Panc1 (cell line): ENCODE data around the gene ZNF446. TPM values are rescaled to one million over a fixed set of nuclear protein-coding genes. Genes with fewer than 3 reads are reported as not detected.
A peak's percentile ranks its signal among the peaks of the same experiment; 100 is the strongest.

Experiments
- ATAC-seq: fragments of 200-7000 bp; cut with Tn5 transposase; 2 replicates; pipeline ENCODE4 v1.9.1; 2020; ENCODE audit warnings: mild to moderate bottlenecking, moderate library complexity
- BruUV-seq: library from RNA; stranded (reverse); fragments of 400-500 nt; replicated peaks from 2 replicates; lab custom pipeline; 2021; lab: Mats Ljungman, UMichigan
- CTCF ChIA-PET: fragments of 300-600 bp; sonication (Branson Sonifier 250); formaldehyde crosslinking; loops from one replicate; lab custom pipeline; 2022; ENCODE audit warnings: antibody characterized with exemption; lab: Charles Lee
- POLR2A ChIA-PET: fragments of 300-600 bp; sonication (Branson Sonifier 250); formaldehyde crosslinking; loops from one replicate; lab custom pipeline; 2022; ENCODE audit warnings: antibody characterized with exemption; lab: Charles Lee
- DNase-seq: peaks from one replicate; pipeline ENCODE4 v3.0.0-alpha.2; 2010; ENCODE audit warnings: low read depth, low spot score
- H3K27ac ChIP-seq: 2 replicates; pipeline ENCODE4 v1.5.1; 2011; ENCODE audit warnings: mild to moderate bottlenecking, low read length, inconsistent platforms
- H3K27me3 ChIP-seq: fragments of 200-500 bp; sonication (Bioruptor generic); 2 replicates; pipeline ENCODE4 v1.6.0; 2014; ENCODE audit warnings: low read length, inconsistent platforms; ENCODE audit not compliant: control insufficient read depth, insufficient read depth
- H3K36me3 ChIP-seq: fragments of 200-500 bp; sonication (Bioruptor generic); 2 replicates; pipeline ENCODE4 v1.5.1; 2014; ENCODE audit warnings: inconsistent platforms, mild to moderate bottlenecking, low read length, moderate library complexity; ENCODE audit not compliant: control insufficient read depth, insufficient read depth
- H3K4me1 ChIP-seq: 2 replicates; pipeline ENCODE4 v1.5.1; 2011; ENCODE audit warnings: inconsistent platforms, mild to moderate bottlenecking, low read length, moderate library complexity; ENCODE audit not compliant: control insufficient read depth, insufficient read depth
- H3K4me3 ChIP-seq, 2 experiments: 2 replicates each; pipeline ENCODE4 v1.5.1; 2011 to 2012; ENCODE audit warnings: low read depth in 2 of 2, low read length in 2 of 2, mild to moderate bottlenecking in 2 of 2, inconsistent platforms in 1 of 2, moderate library complexity in 1 of 2
- H3K9me3 ChIP-seq: fragments of 200-500 bp; sonication (Bioruptor generic); 2 replicates; pipeline ENCODE4 v1.5.1; 2014; ENCODE audit warnings: low read depth, mild to moderate bottlenecking, inconsistent platforms, low read length, moderate library complexity; ENCODE audit not compliant: control insufficient read depth, insufficient read depth
- POLR2AphosphoS5 ChIP-seq: IDR thresholded peaks from 2 replicates; pipeline ENCODE4 v1.6.1; 2012; ENCODE audit warnings: mild to moderate bottlenecking, low read depth, low read length, moderate library complexity
- SIN3A ChIP-seq: IDR thresholded peaks from 2 replicates; pipeline ENCODE4 v1.6.1; 2012; ENCODE audit warnings: low read depth, mild to moderate bottlenecking, low read length, moderate library complexity, borderline replicate concordance; ENCODE audit not compliant: insufficient read depth
- TCF7L2 ChIP-seq: IDR thresholded peaks from 2 replicates; pipeline ENCODE4 v1.6.1; 2011; ENCODE audit warnings: mild to moderate bottlenecking, low read depth, low read length, inconsistent platforms
- in situ Hi-C: cut with HindIII; loops from 2 replicates; pipeline ENCODE4 v1.10.0; 2016; ENCODE audit warnings: low sequenced_read_pairs, low pct_unique_long_range_greater_than_20kb
- intact Hi-C: fragments of 100-400 bp; cut with micrococcal nuclease; formaldehyde crosslinking; loops from one replicate; pipeline ENCODE4 v1.10.0; 2022; ENCODE audit not compliant: unreplicated experiment
- total RNA-seq: library from RNA; stranded (reverse); gene quantifications from one replicate; pipeline ENCODE4 v1.2.1, GENCODE V29; 2021; ENCODE audit not compliant: unreplicated experiment
- TF ChIP-seq, protein P1 (sequence below): fragments of 450-650 bp; IDR thresholded peaks from 2 replicates; pipeline ENCODE4 v1.5.1; 2017; ENCODE audit warnings: mild to moderate bottlenecking
- TF ChIP-seq, protein P2 (sequence below), 2 experiments: IDR thresholded peaks; 2 replicates each; pipeline ENCODE4 v1.6.1; 2011 to 2012; ENCODE audit warnings: low read depth in 2 of 2, control low read depth in 1 of 2, low read length in 1 of 2, mild to moderate bottlenecking in 1 of 2, moderate library complexity in 1 of 2; ENCODE audit not compliant: insufficient read depth in 1 of 2

Gene ZNF446
- total RNA-seq, 1 experiment from 2014 or later, result 20.7 TPM

DNA sequence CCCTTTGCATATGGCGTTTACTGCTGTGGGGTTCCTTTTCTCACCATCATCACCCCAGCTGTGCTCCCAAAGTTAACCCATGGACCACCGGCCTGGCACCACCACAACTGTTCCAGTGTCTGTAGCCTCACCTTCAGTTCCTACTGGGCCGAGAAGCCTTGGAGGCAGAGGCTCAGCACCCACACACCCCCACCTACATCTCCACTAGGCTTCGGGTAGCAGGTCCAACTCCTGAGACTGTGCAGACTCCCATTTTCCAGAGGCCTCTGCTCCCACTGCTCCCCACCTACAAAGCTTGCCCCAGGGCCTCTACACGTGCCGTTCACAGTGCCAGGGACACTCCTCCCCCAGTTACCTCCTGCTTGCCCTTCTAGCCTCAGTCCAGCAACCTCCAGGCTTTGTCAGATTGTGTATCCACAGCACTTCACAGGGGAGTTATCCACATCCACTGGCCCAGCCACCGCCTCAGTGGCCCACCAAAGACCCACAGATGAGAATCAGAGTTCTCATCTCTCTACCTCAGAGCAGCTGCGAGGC lies 21.6 kb downstream of the ZNF446 start:
- intact Hi-C loops, result no loop called here
- ChIA-PET POLR2A (no interaction called here), CTCF (no interaction called here)
- no peak for ATAC-seq
- no TSS peak for BruUV-seq
- no peak for DNase-seq
- TF ChIP-seq SIN3A, result no peak
- TF ChIP-seq, protein P1, sequence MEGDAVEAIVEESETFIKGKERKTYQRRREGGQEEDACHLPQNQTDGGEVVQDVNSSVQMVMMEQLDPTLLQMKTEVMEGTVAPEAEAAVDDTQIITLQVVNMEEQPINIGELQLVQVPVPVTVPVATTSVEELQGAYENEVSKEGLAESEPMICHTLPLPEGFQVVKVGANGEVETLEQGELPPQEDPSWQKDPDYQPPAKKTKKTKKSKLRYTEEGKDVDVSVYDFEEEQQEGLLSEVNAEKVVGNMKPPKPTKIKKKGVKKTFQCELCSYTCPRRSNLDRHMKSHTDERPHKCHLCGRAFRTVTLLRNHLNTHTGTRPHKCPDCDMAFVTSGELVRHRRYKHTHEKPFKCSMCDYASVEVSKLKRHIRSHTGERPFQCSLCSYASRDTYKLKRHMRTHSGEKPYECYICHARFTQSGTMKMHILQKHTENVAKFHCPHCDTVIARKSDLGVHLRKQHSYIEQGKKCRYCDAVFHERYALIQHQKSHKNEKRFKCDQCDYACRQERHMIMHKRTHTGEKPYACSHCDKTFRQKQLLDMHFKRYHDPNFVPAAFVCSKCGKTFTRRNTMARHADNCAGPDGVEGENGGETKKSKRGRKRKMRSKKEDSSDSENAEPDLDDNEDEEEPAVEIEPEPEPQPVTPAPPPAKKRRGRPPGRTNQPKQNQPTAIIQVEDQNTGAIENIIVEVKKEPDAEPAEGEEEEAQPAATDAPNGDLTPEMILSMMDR, result no peak
- TF ChIP-seq POLR2AphosphoS5, result no peak
- no peak for TF ChIP-seq TCF7L2
- TF ChIP-seq, protein P2, sequence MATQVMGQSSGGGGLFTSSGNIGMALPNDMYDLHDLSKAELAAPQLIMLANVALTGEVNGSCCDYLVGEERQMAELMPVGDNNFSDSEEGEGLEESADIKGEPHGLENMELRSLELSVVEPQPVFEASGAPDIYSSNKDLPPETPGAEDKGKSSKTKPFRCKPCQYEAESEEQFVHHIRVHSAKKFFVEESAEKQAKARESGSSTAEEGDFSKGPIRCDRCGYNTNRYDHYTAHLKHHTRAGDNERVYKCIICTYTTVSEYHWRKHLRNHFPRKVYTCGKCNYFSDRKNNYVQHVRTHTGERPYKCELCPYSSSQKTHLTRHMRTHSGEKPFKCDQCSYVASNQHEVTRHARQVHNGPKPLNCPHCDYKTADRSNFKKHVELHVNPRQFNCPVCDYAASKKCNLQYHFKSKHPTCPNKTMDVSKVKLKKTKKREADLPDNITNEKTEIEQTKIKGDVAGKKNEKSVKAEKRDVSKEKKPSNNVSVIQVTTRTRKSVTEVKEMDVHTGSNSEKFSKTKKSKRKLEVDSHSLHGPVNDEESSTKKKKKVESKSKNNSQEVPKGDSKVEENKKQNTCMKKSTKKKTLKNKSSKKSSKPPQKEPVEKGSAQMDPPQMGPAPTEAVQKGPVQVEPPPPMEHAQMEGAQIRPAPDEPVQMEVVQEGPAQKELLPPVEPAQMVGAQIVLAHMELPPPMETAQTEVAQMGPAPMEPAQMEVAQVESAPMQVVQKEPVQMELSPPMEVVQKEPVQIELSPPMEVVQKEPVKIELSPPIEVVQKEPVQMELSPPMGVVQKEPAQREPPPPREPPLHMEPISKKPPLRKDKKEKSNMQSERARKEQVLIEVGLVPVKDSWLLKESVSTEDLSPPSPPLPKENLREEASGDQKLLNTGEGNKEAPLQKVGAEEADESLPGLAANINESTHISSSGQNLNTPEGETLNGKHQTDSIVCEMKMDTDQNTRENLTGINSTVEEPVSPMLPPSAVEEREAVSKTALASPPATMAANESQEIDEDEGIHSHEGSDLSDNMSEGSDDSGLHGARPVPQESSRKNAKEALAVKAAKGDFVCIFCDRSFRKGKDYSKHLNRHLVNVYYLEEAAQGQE (IDR thresholded peaks at IDR 0.05; ENCODE audit: insufficient read depth in 1 of 2, low read depth in 2 of 2, low read length in 1 of 2), result no peak
- in situ Hi-C loops, result no loop called here
- H3K4me1 ChIP-seq, result peaks cover 6% of the 10 kb centered on the region; the same call in 1 of the 2 replicates
- H3K9me3 ChIP-seq, result no peaks in the 10 kb centered on the region
- no peak overlapping the region for H3K4me3 ChIP-seq
- no peaks in the 10 kb centered on the region for H3K27me3 ChIP-seq
- H3K36me3 ChIP-seq, result peaks cover 3% of the 10 kb centered on the region; the same call in 1 of the 2 replicates
- H3K27ac ChIP-seq, result peak overlapping the region; percentile 1; the same call in 1 of the 2 replicates

DNA sequence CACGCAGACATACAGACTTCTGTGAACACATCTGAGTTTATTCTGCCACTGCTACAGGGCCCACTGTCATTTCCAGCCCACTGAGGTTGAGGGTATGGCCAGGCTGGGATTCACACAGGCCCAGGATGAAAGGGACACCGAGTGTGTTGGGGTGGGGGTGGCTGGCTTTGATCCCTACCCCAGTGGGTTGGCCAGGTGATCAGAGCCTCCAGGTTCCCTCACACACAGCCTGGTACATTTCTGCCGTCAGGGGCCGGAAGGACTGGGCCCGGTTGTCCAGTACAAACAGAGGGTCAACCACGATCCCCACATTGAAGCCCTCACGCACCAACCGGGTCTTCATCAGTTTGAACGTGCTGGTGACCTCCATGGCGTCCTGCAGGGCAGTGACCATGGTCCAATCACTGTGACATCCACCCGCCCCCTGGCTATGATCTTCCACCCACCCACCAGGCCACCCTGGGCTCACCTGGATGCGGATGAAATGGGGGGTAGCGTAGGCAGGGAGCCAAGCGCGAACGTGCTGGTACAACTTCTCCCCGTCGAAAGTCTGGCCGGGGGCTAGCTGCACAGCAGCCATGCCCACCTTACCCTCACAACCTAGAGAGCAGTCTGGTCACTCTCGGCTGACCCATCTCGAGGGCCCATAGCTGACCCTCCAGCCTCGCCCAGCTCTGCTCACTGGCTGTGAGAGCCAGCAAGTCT lies 22.3 kb downstream of the ZNF446 start:
- H3K27me3 ChIP-seq, result no peaks in the 10 kb centered on the region
- no TSS peak for BruUV-seq
- TF ChIP-seq, protein P1, result no peak
- no peak for TF ChIP-seq POLR2AphosphoS5
- TF ChIP-seq SIN3A, result no peak
- TF ChIP-seq, protein P2 (IDR thresholded peaks at IDR 0.05; ENCODE audit: insufficient read depth in 1 of 2, low read depth in 2 of 2, low read length in 1 of 2), result no peak
- no peak for TF ChIP-seq TCF7L2
- intact Hi-C loops (no loop called here), in situ Hi-C loops (no loop called here)
- peaks cover 3% of the 10 kb centered on the region; the same call in 1 of the 2 replicates for H3K36me3 ChIP-seq
- H3K27ac ChIP-seq, result peak overlapping the region; percentile 85
- no peaks in the 10 kb centered on the region for H3K9me3 ChIP-seq
- H3K4me3 ChIP-seq, result peak overlapping the region; percentile 65 to 83
- POLR2A ChIA-PET, result interaction anchor here (1.0 kb wide), 1 partner anchor 10 kb away, joined by 3 read pairs; no protein-coding TSS in a partner anchor
- ATAC-seq (no peak; the same call in 1 of the 2 replicates), DNase-seq (no peak)
- CTCF ChIA-PET, result no interaction called here
- peaks cover 6% of the 10 kb centered on the region; the same call in 1 of the 2 replicates for H3K4me1 ChIP-seq
